Smooth muscle cell (in vitro differentiated cells): Measurements from ENCODE around the gene MAP2K4. TPM values are rescaled to one million over a fixed set of nuclear protein-coding genes. Genes with fewer than 3 reads are reported as not detected.
"Not testable (repeated sequence)": the region's sequence is repeated elsewhere in the genome, so short reads cannot be mapped to it uniquely, and the experiment has no call there.

Experiments used
- DNase-seq: peaks from one replicate; lab custom pipeline; 2025; ENCODE audit not compliant: unreplicated experiment; lab: John Stamatoyannopoulos, UW
- H2AFZ ChIP-seq: fragments of 200-600 bp; sonication (generic); 2 replicates; pipeline ENCODE4 v1.6.0; 2016; ENCODE audit warnings: antibody characterized with exemption, low read depth, mild to moderate bottlenecking
- H3F3A ChIP-seq: fragments of 200-600 bp; sonication (generic); 2 replicates; pipeline ENCODE4 v1.6.0; 2017; ENCODE audit warnings: antibody characterized with exemption, low read depth
- H3K27ac ChIP-seq: fragments of 200-600 bp; sonication (generic); 2 replicates; pipeline ENCODE4 v1.5.1; 2016; ENCODE audit warnings: low read depth, mild to moderate bottlenecking
- H3K27me3 ChIP-seq: fragments of 200-600 bp; sonication (generic); 2 replicates; pipeline ENCODE4 v1.6.1; 2016; ENCODE audit warnings: low read depth, mild to moderate bottlenecking
- H3K36me3 ChIP-seq: fragments of 200-600 bp; sonication (generic); 2 replicates; pipeline ENCODE4 v1.5.1; 2016; ENCODE audit warnings: low read depth
- H3K4me1 ChIP-seq: fragments of 200-600 bp; sonication (generic); 2 replicates; pipeline ENCODE4 v1.5.1; 2016; ENCODE audit warnings: low read depth
- H3K4me2 ChIP-seq: fragments of 200-600 bp; sonication (generic); 2 replicates; pipeline ENCODE4 v1.6.0; 2016; ENCODE audit warnings: mild to moderate bottlenecking
- H3K4me3 ChIP-seq: fragments of 200-600 bp; sonication (generic); 2 replicates; pipeline ENCODE4 v1.5.1; 2016; ENCODE audit warnings: mild to moderate bottlenecking
- H3K79me2 ChIP-seq: fragments of 200-600 bp; sonication (generic); 2 replicates; pipeline ENCODE4 v1.6.0; 2016; ENCODE audit warnings: low read depth, mild to moderate bottlenecking
- H3K9ac ChIP-seq: fragments of 200-600 bp; sonication (generic); 2 replicates; pipeline ENCODE4 v1.6.0; 2016; ENCODE audit warnings: low read depth
- H3K9me3 ChIP-seq: fragments of 200-600 bp; sonication (generic); replicated peaks from 2 replicates; pipeline ENCODE4 v1.5.1; 2016; ENCODE audit warnings: low read depth
- H4K20me1 ChIP-seq: fragments of 200-600 bp; sonication (generic); 2 replicates; pipeline ENCODE4 v1.6.0; 2016; ENCODE audit warnings: low read depth
- WGBS: methylation state at CpG from one replicate; pipeline ENCODE4 v1.1.7; 2016; ENCODE audit warnings: low lambda C conversion rate; 5-methylcytosine and 5-hydroxymethylcytosine counted together
- polyA plus RNA-seq: library from polyadenylated mRNA; unstranded; fragments of >200 nt; fragmentation: Nextera tagmentation; extraction: Ambion mirVana; gene quantifications from 2 replicates; pipeline ENCODE4 v1.2.1, GENCODE V29; 2016
- total RNA-seq: library from RNA; depleted of rRNA; stranded (reverse); fragments of >200 nt; gene quantifications from 2 replicates; pipeline ENCODE4 v1.2.3, GENCODE V29; 2014
- TF ChIP-seq, protein P1 (sequence below): fragments of 200-600 bp; sonication (generic); IDR thresholded peaks from 2 replicates; pipeline ENCODE4 v1.5.1; 2017; ENCODE audit warnings: borderline replicate concordance, mild to moderate bottlenecking, antibody characterized with exemption; ENCODE audit not compliant: insufficient read depth, poor library complexity, severe bottlenecking

The MAP2K4 gene
- 54.9 and 60.4 TPM in 2 replicates for total RNA-seq
- 33.0 and 34.4 TPM in 2 replicates for polyA plus RNA-seq

DNA sequence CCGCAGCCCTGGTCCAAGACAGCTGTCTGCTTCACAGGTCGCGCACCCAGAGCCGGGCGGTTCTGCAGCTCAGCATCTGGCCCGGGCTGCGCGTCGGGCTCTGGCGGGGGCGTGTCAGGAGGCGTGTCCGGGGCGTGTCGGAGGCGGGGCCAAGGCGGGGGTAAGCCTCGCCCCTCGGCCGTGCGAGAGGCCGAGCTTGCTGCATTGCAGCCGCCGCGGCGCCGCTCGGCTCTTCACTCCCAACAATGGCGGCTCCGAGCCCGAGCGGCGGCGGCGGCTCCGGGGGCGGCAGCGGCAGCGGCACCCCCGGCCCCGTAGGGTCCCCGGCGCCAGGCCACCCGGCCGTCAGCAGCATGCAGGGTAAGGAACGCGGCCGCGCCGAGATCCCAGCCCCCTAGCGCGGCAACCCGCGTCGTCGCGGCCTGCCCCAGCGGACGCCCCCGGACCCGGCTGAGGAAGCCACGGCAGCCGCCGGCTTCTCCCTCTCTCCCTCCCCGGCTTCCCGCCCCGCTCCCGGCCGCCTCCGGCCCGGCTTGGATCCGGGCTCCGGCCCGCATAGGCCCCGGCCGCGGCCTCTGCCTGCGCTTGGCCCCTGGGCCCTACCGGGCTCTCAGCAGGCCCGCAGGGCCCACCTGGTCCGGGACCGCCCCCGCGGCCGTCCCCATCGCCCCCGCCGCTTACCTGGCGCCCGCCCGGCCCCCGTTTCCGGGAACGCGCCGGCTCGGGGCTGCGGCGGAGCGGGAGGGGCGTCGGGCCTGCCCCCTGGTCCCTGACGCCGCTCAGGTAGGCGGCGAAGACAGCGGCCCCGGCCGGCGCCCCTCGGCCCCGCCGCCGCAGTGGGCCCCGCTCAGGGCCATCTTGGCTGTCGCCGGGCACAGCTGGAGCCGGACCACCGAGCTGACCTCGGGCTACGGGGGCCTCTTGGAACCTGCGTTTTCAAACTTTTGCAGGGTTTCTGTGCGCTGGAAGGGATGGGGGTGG lies at the start of gene MAP2K4:
Gene MAP2K4 (plus strand): TSS at position 236 of the 981 bp plus-strand sequence. CDS start 10 bp downstream, at position 246.
- H3K27me3 ChIP-seq = no peaks in the 10 kb centered on the region
- no peaks in the 10 kb centered on the region for H3K36me3 ChIP-seq
- H3K4me3 ChIP-seq = peak within 1 kb of the TSS; percentile 95
- peak within 1 kb of the TSS; percentile 97 for H3K9ac ChIP-seq
- H3K27ac ChIP-seq = peak within 1 kb of the TSS; percentile 72
- H3K79me2 ChIP-seq = peaks cover 51% of the 10 kb centered on the region
- H3K4me1 ChIP-seq = peaks cover 28% of the 10 kb centered on the region
- peak within 1 kb of the TSS; percentile 88 for H3K4me2 ChIP-seq
- H2AFZ ChIP-seq = peak within 1 kb of the TSS; percentile 95
- H3F3A ChIP-seq = no peaks in the 10 kb centered on the region
- DNase-seq = peak; percentile 79
- under 1% methylated on average over 62 of the region's 123 CpGs for WGBS
- TF ChIP-seq, protein P1, sequence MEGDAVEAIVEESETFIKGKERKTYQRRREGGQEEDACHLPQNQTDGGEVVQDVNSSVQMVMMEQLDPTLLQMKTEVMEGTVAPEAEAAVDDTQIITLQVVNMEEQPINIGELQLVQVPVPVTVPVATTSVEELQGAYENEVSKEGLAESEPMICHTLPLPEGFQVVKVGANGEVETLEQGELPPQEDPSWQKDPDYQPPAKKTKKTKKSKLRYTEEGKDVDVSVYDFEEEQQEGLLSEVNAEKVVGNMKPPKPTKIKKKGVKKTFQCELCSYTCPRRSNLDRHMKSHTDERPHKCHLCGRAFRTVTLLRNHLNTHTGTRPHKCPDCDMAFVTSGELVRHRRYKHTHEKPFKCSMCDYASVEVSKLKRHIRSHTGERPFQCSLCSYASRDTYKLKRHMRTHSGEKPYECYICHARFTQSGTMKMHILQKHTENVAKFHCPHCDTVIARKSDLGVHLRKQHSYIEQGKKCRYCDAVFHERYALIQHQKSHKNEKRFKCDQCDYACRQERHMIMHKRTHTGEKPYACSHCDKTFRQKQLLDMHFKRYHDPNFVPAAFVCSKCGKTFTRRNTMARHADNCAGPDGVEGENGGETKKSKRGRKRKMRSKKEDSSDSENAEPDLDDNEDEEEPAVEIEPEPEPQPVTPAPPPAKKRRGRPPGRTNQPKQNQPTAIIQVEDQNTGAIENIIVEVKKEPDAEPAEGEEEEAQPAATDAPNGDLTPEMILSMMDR = no peak
- no peaks in the 10 kb centered on the region for H3K9me3 ChIP-seq
- peaks cover 46% of the 10 kb centered on the region for H4K20me1 ChIP-seq

DNA sequence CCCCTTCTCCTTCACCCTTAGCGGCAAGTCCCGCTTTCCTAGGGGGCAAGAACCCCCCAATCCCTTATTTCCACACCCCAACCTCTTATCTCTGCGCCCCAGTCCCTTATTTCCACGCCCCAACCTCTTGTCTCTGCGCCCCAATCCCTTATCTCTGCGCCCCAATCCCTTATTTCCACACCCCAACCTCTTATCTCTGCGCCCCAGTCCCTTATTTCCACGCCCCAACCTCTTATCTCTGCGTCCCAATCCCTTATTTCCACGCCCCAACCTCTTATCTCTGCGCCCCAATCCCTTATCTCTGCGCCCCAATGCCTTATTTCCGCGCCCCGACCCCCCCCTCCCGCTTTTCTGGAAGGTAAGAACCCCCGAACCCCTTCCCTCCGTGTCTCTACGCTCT lies 47.9 kb upstream of the MAP2K4 start:
- DNase-seq, H3K9me3 ChIP-seq, H3K4me2 ChIP-seq, H3F3A ChIP-seq, H3K9ac ChIP-seq, H2AFZ ChIP-seq, H4K20me1 ChIP-seq, H3K4me3 ChIP-seq, H3K36me3 ChIP-seq, H3K79me2 ChIP-seq, H3K27me3 ChIP-seq, H3K27ac ChIP-seq, H3K4me1 ChIP-seq: not testable (repeated sequence)
- WGBS = 89% methylated on average over 19 of the region's 19 CpGs

DNA sequence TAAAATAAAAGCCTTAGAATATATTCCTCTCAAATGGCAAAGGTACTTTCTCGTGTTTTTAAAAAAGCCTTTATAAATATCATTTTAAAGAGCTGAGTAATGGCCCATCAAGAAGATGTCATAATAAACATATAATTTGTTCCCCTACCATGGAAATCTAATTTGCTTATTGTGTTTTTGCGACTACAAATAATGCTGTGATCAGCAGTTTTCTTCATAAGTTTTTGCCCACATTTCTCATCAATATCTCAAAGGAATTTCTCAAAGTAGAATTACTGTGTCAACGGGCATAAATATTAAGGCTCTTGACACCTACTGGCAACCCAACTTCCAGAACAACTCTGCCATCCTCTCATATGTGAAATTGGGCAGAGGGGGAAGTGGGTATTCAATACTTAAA lies 40.9 kb upstream of the MAP2K4 start:
- H3K79me2 ChIP-seq = no peaks in the 10 kb centered on the region
- H3K36me3 ChIP-seq = peaks cover 6% of the 10 kb centered on the region
- no peaks in the 10 kb centered on the region for H3K27me3 ChIP-seq
- no peaks in the 10 kb centered on the region for H3F3A ChIP-seq
- no peak overlapping the region for H3K27ac ChIP-seq
- no peaks in the 10 kb centered on the region for H3K9me3 ChIP-seq
- H3K4me3 ChIP-seq = no peak overlapping the region
- no peak overlapping the region for H2AFZ ChIP-seq
- WGBS = 97% methylated on average over 3 of the region's 3 CpGs
- no peak overlapping the region for H3K4me2 ChIP-seq
- DNase-seq = no peak
- TF ChIP-seq, protein P1 = no peak
- H3K9ac ChIP-seq = no peak overlapping the region
- H4K20me1 ChIP-seq = no peaks in the 10 kb centered on the region
- no peaks in the 10 kb centered on the region for H3K4me1 ChIP-seq

DNA sequence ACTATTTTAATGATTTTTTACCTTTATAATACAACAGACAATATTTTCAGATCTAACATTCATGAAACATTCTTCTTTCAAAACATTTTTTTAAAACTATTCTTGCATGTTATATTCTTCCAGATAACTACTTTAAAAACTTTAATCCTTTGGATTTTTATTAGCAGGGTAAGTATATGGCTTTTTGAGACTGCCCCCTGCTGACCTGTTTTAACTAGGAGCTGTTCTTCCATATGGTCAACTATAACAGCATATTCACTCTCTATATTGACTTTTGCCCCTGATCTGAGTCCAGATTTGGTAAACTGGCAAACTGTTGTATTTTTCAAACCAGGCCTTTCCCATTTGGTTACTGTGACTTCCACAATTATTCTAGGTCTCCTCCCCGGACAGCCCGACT lies 39.9 kb upstream of the MAP2K4 start:
- no peaks in the 10 kb centered on the region for H3K27me3 ChIP-seq
- no peaks in the 10 kb centered on the region for H3K79me2 ChIP-seq
- WGBS = 93% methylated on average over 2 of the region's 2 CpGs
- TF ChIP-seq, protein P1 = peak; percentile 26
- no peaks in the 10 kb centered on the region for H4K20me1 ChIP-seq
- H3K27ac ChIP-seq = no peak overlapping the region
- H3K9me3 ChIP-seq = no peaks in the 10 kb centered on the region
- H3K4me3 ChIP-seq = no peak overlapping the region
- no peak overlapping the region for H3K9ac ChIP-seq
- no peaks in the 10 kb centered on the region for H3F3A ChIP-seq
- no peak overlapping the region for H3K4me2 ChIP-seq
- H3K4me1 ChIP-seq = no peaks in the 10 kb centered on the region
- peaks cover 6% of the 10 kb centered on the region for H3K36me3 ChIP-seq
- no peak overlapping the region for H2AFZ ChIP-seq
- no peak for DNase-seq
